Measurements from ENCODE around the gene ZSWIM5.
A peak's percentile ranks its signal among the peaks of the same experiment; 100 is the strongest.
"Not testable (repeated sequence)": the region's sequence is repeated elsewhere in the genome, so short reads cannot be mapped to it uniquely, and the experiment has no call there.

The ZSWIM5 gene

DNA sequence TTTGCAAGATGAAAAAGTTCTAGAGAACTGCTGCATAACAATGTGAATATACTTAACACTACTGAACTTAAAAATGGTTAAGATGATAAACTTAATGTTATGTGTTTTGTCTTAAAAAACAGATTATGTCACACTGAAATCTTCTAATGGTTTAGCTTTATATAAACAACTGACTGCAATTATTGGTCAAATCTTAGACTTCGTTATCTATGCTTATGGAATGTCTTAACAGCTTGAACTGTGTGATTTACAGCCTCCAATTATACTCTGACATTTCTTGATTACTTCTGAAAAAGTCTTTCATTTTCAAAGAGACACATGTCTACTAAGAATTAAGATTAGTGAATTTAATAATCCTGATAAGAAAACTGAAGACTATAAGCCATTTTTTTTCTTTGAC lies 71.1 kb downstream of the ZSWIM5 start:
- no peaks in the 10 kb centered on the region for H3K36me3 Mint-ChIP-seq (ENCODE audit: low read depth)
- H3K9me3 Mint-ChIP-seq = no peaks in the 10 kb centered on the region
- H3K27me3 Mint-ChIP-seq = no peaks in the 10 kb centered on the region
- no peak overlapping the region for H3K4me3 Mint-ChIP-seq
- peaks cover 8% of the 10 kb centered on the region for H3K4me1 Mint-ChIP-seq (ENCODE audit: low read depth)
- no peak overlapping the region for H3K27ac Mint-ChIP-seq

GRCh38 chr1:45134461-45134873 lies 71.9 kb downstream of the ZSWIM5 start:
- Mint-ChIP-seq H3K9me3 (no peaks in the 10 kb centered on the region), H3K27ac (no peak overlapping the region), H3K36me3 (ENCODE audit: low read depth) (no peaks in the 10 kb centered on the region), H3K27me3 (no peaks in the 10 kb centered on the region), H3K4me3 (no peak overlapping the region), H3K4me1 (ENCODE audit: low read depth) (peaks cover 8% of the 10 kb centered on the region)

GRCh38 chr1:45132719-45133118 lies 73.7 kb downstream of the ZSWIM5 start:
- not testable (repeated sequence) for H3K4me1 Mint-ChIP-seq (ENCODE audit: low read depth); H3K9me3 Mint-ChIP-seq; H3K4me3 Mint-ChIP-seq; H3K27ac Mint-ChIP-seq; H3K36me3 Mint-ChIP-seq (ENCODE audit: low read depth); H3K27me3 Mint-ChIP-seq

DNA sequence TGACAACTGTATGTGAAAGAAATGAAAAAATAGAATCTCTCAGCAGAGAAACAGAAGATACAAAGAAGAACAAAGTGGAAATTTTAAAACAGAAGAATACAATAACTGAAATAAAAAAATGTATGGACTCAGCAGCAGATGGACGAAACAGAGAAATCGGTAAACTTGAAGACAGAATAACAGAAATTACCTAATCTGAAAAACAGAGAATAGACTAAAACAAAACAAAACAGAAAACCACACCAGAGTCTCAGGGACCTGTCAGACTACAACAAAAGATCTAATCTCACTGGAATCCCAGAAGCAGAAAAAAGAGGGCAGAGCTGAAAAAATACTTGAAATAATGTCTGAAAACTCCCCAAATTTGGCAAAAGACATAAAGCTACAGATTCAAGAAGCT lies 83.0 kb downstream of the ZSWIM5 start:
- H3K4me1 Mint-ChIP-seq (ENCODE audit: low read depth) = no peaks in the 10 kb centered on the region
- no peaks in the 10 kb centered on the region for H3K9me3 Mint-ChIP-seq
- no peak overlapping the region for H3K4me3 Mint-ChIP-seq
- H3K36me3 Mint-ChIP-seq (ENCODE audit: low read depth) = no peaks in the 10 kb centered on the region
- no peak overlapping the region for H3K27ac Mint-ChIP-seq
- no peaks in the 10 kb centered on the region for H3K27me3 Mint-ChIP-seq

- Mint-ChIP-seq H3K4me1 (ENCODE audit: low read depth) (peaks cover 1% of the 10 kb centered on the region), H3K27me3 (no peaks in the 10 kb centered on the region), H3K27ac (no peak overlapping the region), H3K4me3 (no peak overlapping the region), H3K9me3 (no peaks in the 10 kb centered on the region), H3K36me3 (ENCODE audit: low read depth) (no peaks in the 10 kb centered on the region)
Observed at GRCh38 chr1:45122724-45123123, 83.7 kb downstream of the ZSWIM5 start.

GRCh38 chr1:45117766-45118165 lies 88.6 kb downstream of the ZSWIM5 start:
- no peaks in the 10 kb centered on the region for H3K9me3 Mint-ChIP-seq
- no peaks in the 10 kb centered on the region for H3K27me3 Mint-ChIP-seq
- H3K4me1 Mint-ChIP-seq (ENCODE audit: low read depth) = peaks cover 23% of the 10 kb centered on the region
- H3K4me3 Mint-ChIP-seq = no peak overlapping the region
- no peak overlapping the region for H3K27ac Mint-ChIP-seq
- no peaks in the 10 kb centered on the region for H3K36me3 Mint-ChIP-seq (ENCODE audit: low read depth)

- H3K36me3 Mint-ChIP-seq (ENCODE audit: low read depth) = no peaks in the 10 kb centered on the region
- H3K4me3 Mint-ChIP-seq = no peak overlapping the region
- peaks cover 23% of the 10 kb centered on the region for H3K4me1 Mint-ChIP-seq (ENCODE audit: low read depth)
- no peaks in the 10 kb centered on the region for H3K27me3 Mint-ChIP-seq
- no peak overlapping the region for H3K27ac Mint-ChIP-seq
- no peaks in the 10 kb centered on the region for H3K9me3 Mint-ChIP-seq
Observed at GRCh38 chr1:45116820-45117219, 89.6 kb downstream of the ZSWIM5 start.

DNA sequence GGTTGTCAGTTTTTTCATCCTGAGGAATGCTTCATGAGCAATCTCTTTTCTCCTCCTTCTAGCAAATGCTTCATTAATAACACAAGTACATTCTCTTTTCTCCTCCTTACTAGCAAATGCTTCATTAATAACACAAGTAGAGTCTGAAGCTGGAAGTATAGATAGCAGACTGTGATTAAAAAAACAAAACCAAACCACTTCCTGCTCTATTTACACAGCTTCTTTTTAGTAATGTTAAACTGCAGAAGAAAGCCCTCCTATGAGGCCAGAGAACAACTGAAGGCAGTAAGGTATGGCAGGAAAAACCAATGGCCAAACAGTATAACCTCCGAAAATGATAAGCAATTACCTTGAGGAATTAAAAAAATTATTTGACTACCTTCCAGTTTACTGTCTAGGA lies 90.1 kb downstream of the ZSWIM5 start:
- Mint-ChIP-seq H3K4me1 (ENCODE audit: low read depth) (peaks cover 23% of the 10 kb centered on the region), H3K36me3 (ENCODE audit: low read depth) (no peaks in the 10 kb centered on the region), H3K4me3 (peak overlapping the region; percentile 3), H3K27me3 (no peaks in the 10 kb centered on the region), H3K27ac (no peak overlapping the region), H3K9me3 (no peaks in the 10 kb centered on the region)

DNA sequence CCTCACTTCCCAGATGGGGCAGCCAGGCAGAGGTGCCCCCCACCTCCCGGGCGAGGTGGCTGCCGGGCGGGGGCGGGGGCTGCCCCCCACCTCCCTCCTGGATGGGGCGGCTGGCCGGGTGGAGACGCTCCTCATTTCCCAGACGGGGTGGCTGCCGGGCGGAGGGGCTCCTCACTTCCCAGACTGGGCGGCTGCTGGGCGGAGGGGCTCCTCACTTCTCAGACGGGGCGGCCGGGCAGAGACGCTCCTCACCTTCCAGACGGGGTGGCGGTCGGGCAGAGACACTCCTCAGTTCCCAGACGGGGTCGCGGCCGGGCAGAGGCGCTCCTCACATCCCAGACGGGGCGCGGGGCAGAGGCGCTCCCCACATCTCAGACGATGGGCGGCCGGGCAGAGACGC lies 91.2 kb downstream of the ZSWIM5 start:
- not testable (repeated sequence) for H3K27ac Mint-ChIP-seq; H3K4me3 Mint-ChIP-seq; H3K9me3 Mint-ChIP-seq; H3K36me3 Mint-ChIP-seq (ENCODE audit: low read depth); H3K27me3 Mint-ChIP-seq
- H3K4me1 Mint-ChIP-seq (ENCODE audit: low read depth) = peaks cover 23% of the 10 kb centered on the region

- no peak overlapping the region for H3K4me3 Mint-ChIP-seq
- peaks cover 21% of the 10 kb centered on the region for H3K4me1 Mint-ChIP-seq (ENCODE audit: low read depth)
- H3K27ac Mint-ChIP-seq = no peak overlapping the region
- no peaks in the 10 kb centered on the region for H3K27me3 Mint-ChIP-seq
- no peaks in the 10 kb centered on the region for H3K36me3 Mint-ChIP-seq (ENCODE audit: low read depth)
- H3K9me3 Mint-ChIP-seq = no peaks in the 10 kb centered on the region
Observed at GRCh38 chr1:45112661-45113060, 93.7 kb downstream of the ZSWIM5 start.

- no peak overlapping the region for H3K4me3 Mint-ChIP-seq
- H3K27me3 Mint-ChIP-seq = no peaks in the 10 kb centered on the region
- no peaks in the 10 kb centered on the region for H3K9me3 Mint-ChIP-seq
- H3K4me1 Mint-ChIP-seq (ENCODE audit: low read depth) = peaks cover 7% of the 10 kb centered on the region
- H3K36me3 Mint-ChIP-seq (ENCODE audit: low read depth) = no peaks in the 10 kb centered on the region
- no peak overlapping the region for H3K27ac Mint-ChIP-seq
Observed at GRCh38 chr1:45111239-45111638, 95.2 kb downstream of the ZSWIM5 start.

- Mint-ChIP-seq H3K27me3 (no peaks in the 10 kb centered on the region), H3K4me1 (ENCODE audit: low read depth) (no peaks in the 10 kb centered on the region), H3K4me3 (no peak overlapping the region), H3K27ac (no peak overlapping the region), H3K36me3 (ENCODE audit: low read depth) (no peaks in the 10 kb centered on the region), H3K9me3 (no peaks in the 10 kb centered on the region)
Observed at GRCh38 chr1:45107782-45108181, 98.6 kb downstream of the ZSWIM5 start.

DNA sequence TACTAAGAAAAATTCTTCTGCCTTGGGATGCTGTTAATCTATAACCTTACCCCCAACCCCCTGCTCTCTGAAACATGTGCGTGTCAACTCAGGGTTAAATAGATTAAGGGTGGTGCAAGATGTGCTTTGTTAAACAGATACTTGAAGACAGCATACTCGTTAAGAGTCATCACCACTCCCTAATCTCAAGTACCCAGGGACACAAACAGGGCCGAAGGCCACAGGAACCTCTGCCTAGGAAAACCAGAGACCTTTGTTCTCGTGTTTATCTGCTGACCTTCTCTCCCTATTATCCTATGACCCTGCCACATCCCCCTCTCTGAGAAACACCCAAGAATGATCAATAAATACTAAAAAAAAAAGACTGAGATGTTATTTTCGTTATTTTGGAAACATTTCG lies 99.5 kb downstream of the ZSWIM5 start:
- not testable (repeated sequence) for H3K4me1 Mint-ChIP-seq (ENCODE audit: low read depth); H3K27ac Mint-ChIP-seq; H3K27me3 Mint-ChIP-seq; H3K4me3 Mint-ChIP-seq; H3K9me3 Mint-ChIP-seq; H3K36me3 Mint-ChIP-seq (ENCODE audit: low read depth)

DNA sequence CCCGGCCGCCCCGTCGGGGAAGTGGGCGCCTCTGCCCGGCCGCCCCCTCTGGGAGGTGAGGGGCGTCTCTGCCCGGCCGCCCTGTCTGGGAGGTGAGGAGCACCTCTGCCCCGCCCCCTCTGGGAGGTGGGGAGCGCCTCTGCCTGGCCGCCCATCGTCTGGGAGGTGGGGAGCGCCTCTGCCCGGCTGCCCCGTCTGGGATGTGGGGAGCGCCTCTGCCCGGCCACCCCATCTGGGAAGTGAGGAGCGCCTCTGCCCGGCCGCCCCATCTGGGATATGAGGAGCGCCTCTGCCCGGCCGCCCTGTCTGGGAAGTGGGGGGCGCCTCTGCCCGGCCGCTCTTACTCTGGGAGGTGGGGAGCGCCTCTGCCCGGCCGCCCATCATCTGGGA lies 100.3 kb downstream of the ZSWIM5 start:
- not testable (repeated sequence) for H3K36me3 Mint-ChIP-seq (ENCODE audit: low read depth); H3K27me3 Mint-ChIP-seq; H3K9me3 Mint-ChIP-seq; H3K4me1 Mint-ChIP-seq (ENCODE audit: low read depth); H3K27ac Mint-ChIP-seq; H3K4me3 Mint-ChIP-seq

- not testable (repeated sequence) for H3K9me3 Mint-ChIP-seq; H3K4me3 Mint-ChIP-seq; H3K4me1 Mint-ChIP-seq (ENCODE audit: low read depth); H3K27me3 Mint-ChIP-seq; H3K27ac Mint-ChIP-seq; H3K36me3 Mint-ChIP-seq (ENCODE audit: low read depth)
Observed at GRCh38 chr1:45105486-45106155, 100.8 kb downstream of the ZSWIM5 start.

- H3K27me3 Mint-ChIP-seq = no peaks in the 10 kb centered on the region
- no peaks in the 10 kb centered on the region for H3K9me3 Mint-ChIP-seq
- H3K4me1 Mint-ChIP-seq (ENCODE audit: low read depth) = no peaks in the 10 kb centered on the region
- no peak overlapping the region for H3K27ac Mint-ChIP-seq
- no peak overlapping the region for H3K4me3 Mint-ChIP-seq
- H3K36me3 Mint-ChIP-seq (ENCODE audit: low read depth) = no peaks in the 10 kb centered on the region
Observed at GRCh38 chr1:45103534-45103933, 102.9 kb downstream of the ZSWIM5 start.
